Kidney epithelial cell (primary cell): ENCODE measurements around the gene SERPINA9. TPM values are rescaled to one million over a fixed set of nuclear protein-coding genes. Genes with fewer than 3 reads are reported as not detected.
A peak's percentile ranks its signal among the peaks of the same experiment; 100 is the strongest.
"Not testable (repeated sequence)": the region's sequence is repeated elsewhere in the genome, so short reads cannot be mapped to it uniquely, and the experiment has no call there.

ENCODE experiments used
- DNase-seq: peaks from one replicate; pipeline ENCODE4 v3.0.0-alpha.2; 2010; ENCODE audit warnings: low read depth
- H3K27me3 ChIP-seq: 2 replicates; pipeline ENCODE4 v1.6.0; 2011; ENCODE audit warnings: low read length; ENCODE audit not compliant: control insufficient read depth, insufficient read depth
- H3K36me3 ChIP-seq: 2 replicates; pipeline ENCODE4 v1.5.1; 2011; ENCODE audit warnings: low read length; ENCODE audit not compliant: control insufficient read depth, insufficient read depth
- H3K4me3 ChIP-seq: 2 replicates; pipeline ENCODE4 v1.5.1; 2011; ENCODE audit warnings: low read depth, mild to moderate bottlenecking, control low read depth, low read length
- CTCF ChIP-seq: IDR thresholded peaks from 2 replicates; pipeline ENCODE4 v1.5.1; 2011; ENCODE audit warnings: mild to moderate bottlenecking, moderate library complexity, low read length, control low read depth, inconsistent platforms; ENCODE audit not compliant: insufficient read depth, poor library complexity, severe bottlenecking
- total RNA-seq: library from RNA; depleted of rRNA; stranded (reverse); fragments of >200 nt; gene quantifications from 2 replicates; pipeline ENCODE4 v1.2.3, GENCODE V29; 2015

The SERPINA9 gene
- total RNA-seq, 1 donor from 2014 or later: not detected

GRCh38 chr14:94423453-94424056, 52.4 kb downstream of the SERPINA9 start:
- Histone ChIP-seq H3K27me3 (peaks cover 2% of the 10 kb centered on the region), H3K36me3 (no peaks in the 10 kb centered on the region), H3K4me3 (no peak overlapping the region)
- peak; percentile 10 for DNase-seq
- TF ChIP-seq CTCF: peak; percentile 83

DNA sequence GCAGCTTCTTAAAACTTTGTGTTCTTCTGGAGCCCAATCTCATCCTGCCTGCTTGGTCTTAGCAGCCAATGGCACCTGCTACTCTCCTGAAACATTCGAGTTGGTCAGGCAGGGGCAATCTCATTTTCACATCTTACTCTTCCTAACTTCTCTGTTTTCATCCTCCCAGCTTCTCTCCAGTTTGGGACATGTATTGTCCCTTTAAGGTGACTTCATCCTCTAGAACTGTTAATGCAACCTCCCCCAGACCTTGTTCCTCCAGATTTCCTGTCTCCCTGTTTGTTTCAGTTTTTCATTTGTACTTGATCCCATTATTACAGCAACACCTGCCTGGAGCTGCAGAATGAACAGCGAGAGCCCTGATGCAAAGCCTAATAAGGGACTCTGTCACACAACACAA, 54.7 kb downstream of the SERPINA9 start:
- no peak for TF ChIP-seq CTCF
- H3K4me3 ChIP-seq: no peak overlapping the region
- no peak for DNase-seq
- no peaks in the 10 kb centered on the region for H3K27me3 ChIP-seq
- H3K36me3 ChIP-seq: no peaks in the 10 kb centered on the region

DNA sequence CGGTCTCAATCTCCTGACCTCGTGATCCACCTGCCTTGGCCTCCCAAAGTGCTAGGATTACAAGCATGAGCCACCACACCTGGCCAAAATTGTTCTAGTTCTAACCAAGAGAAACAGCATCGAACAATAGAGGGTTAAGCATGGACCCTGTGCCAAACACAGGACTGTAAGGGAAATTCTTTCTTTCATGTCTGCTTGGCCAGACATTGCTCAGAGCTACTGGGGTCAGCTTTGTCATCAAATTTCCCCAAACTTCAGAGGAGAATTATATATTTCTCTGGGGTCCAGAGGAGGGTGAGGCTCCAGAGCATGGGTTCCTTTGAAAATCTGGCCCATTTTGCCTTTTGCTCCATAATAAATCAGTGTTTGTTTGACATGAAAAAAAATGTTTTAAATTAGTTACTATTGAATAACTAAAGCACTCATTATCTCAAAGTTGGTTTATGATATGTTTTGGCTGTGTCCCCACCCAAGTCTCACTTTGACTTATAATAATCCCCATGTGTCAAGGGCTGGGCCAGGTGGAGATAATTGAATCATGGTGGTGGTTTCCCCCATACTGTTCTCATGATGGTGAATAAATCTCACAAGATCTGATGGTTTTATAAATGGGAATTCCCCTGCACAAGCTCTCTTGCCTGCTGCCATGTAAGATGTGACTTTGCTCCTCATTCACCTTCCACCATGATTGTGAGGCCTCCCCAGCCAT, 58.3 kb downstream of the SERPINA9 start:
- not testable (repeated sequence) for H3K27me3 ChIP-seq, DNase-seq, H3K4me3 ChIP-seq, H3K36me3 ChIP-seq

Other genes with a start within 250 kb of the SERPINA9 start
- not detected in 2 replicates for gene SERPINA10, start 182.9 kb downstream of the SERPINA9 start, total RNA-seq
- 0.07 TPM in 1 of 2 replicates, not detected in the other for gene SERPINA6, start 152.9 kb downstream of the SERPINA9 start, total RNA-seq
- gene SERPINA2, start 109.5 kb downstream of the SERPINA9 start, total RNA-seq: not detected in 2 replicates
- 18.1 and 23.2 TPM in 2 replicates for gene SERPINA1, start 87.6 kb downstream of the SERPINA9 start, total RNA-seq
- not detected in 2 replicates for gene SERPINA11, start 23.4 kb downstream of the SERPINA9 start, total RNA-seq
- gene SERPINA12, start 33.3 kb upstream of the SERPINA9 start, total RNA-seq: not detected in 2 replicates
- gene SERPINA4, start 85.2 kb upstream of the SERPINA9 start, total RNA-seq: not detected in 2 replicates
- gene SERPINA5, start 105.2 kb upstream of the SERPINA9 start, total RNA-seq: 1.9 and 2.1 TPM in 2 replicates
- gene SERPINA3, start 136.2 kb upstream of the SERPINA9 start, total RNA-seq: 33.9 and 45.3 TPM in 2 replicates